Gastroesophageal sphincter (tissue), 3 donors: ENCODE results near the gene RBP5.

Experiments used
- EP300 ChIP-seq: sonication (generic); formaldehyde crosslinking; IDR thresholded peaks from one replicate; pipeline ENCODE4 v1.6.1; 2017; ENCODE audit warnings: antibody characterized with exemption, mild to moderate bottlenecking
- POLR2A ChIP-seq, 2 donors: fragments of 450-650 bp; IDR thresholded peaks; one replicate each; pipeline ENCODE4 v1.6.1; 2017; ENCODE audit warnings: antibody characterized with exemption in 2 of 2, mild to moderate bottlenecking in 2 of 2, moderate library complexity in 1 of 2
- POLR2AphosphoS5 ChIP-seq: sonication (generic); formaldehyde crosslinking; IDR thresholded peaks from one replicate; pipeline ENCODE4 v1.6.1; 2017; ENCODE audit warnings: antibody characterized with exemption
- TF ChIP-seq, protein P1 (sequence below), 4 experiments: fragments of 200-600 bp in 2 of 4; fragments of 450-650 bp in 2 of 4; sonication (generic) in 1 of 4; IDR thresholded peaks; one replicate each; pipeline ENCODE4 v1.5.1; 2017 to 2019; ENCODE audit warnings: antibody characterized with exemption in 4 of 4, mild to moderate bottlenecking in 2 of 4, moderate library complexity in 2 of 4

DNA sequence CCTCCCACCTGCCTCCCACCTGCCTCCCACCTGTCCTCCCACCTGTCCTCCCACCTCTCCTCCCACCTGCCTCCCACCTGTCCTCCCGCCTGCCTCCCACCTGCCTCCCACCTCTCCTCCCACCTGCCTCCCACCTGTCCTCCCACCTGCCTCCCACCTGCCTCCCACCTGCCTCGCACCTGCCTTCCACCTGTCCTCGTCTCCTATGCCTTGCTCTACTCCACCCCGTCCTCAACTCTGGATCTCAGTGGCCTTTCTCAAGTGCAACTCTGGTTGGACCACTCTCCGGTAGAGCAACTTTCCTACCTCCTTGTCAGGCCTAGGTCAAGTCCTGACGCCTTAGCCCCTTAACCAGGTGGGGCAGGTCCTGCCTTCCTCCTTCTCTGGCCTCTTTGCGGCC is 31.5 kb upstream of the RBP5 start:
- TF ChIP-seq, protein P1, sequence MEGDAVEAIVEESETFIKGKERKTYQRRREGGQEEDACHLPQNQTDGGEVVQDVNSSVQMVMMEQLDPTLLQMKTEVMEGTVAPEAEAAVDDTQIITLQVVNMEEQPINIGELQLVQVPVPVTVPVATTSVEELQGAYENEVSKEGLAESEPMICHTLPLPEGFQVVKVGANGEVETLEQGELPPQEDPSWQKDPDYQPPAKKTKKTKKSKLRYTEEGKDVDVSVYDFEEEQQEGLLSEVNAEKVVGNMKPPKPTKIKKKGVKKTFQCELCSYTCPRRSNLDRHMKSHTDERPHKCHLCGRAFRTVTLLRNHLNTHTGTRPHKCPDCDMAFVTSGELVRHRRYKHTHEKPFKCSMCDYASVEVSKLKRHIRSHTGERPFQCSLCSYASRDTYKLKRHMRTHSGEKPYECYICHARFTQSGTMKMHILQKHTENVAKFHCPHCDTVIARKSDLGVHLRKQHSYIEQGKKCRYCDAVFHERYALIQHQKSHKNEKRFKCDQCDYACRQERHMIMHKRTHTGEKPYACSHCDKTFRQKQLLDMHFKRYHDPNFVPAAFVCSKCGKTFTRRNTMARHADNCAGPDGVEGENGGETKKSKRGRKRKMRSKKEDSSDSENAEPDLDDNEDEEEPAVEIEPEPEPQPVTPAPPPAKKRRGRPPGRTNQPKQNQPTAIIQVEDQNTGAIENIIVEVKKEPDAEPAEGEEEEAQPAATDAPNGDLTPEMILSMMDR (IDR thresholded peaks at IDR 0.05) = no peak
- no peak for TF ChIP-seq POLR2A (IDR thresholded peaks at IDR 0.05)
- no peak for TF ChIP-seq EP300
- no peak for TF ChIP-seq POLR2AphosphoS5
